NCI-H82 treated with DMSO at 0.1 percent for 48 hours (cell line): ENCODE measurements around the gene GCC1.

Source experiments
- DNase-seq: peaks from one replicate; lab custom pipeline; 2025; ENCODE audit not compliant: unreplicated experiment; lab: John Stamatoyannopoulos, UW

Gene GCC1

GRCh38 chr7:127539116-127539515, 46.3 kb downstream of the GCC1 start:
- no peak for DNase-seq

- no peak for DNase-seq
Observed at GRCh38 chr7:127536741-127537140, 48.7 kb downstream of the GCC1 start.

- no peak for DNase-seq
Observed at GRCh38 chr7:127536394-127536691, 49.1 kb downstream of the GCC1 start.

- no peak for DNase-seq
Observed at GRCh38 chr7:127535546-127536393, 49.6 kb downstream of the GCC1 start.

- no peak for DNase-seq
Observed at GRCh38 chr7:127534636-127535035, 50.8 kb downstream of the GCC1 start.

GRCh38 chr7:127532736-127533135, 52.7 kb downstream of the GCC1 start:
- no peak for DNase-seq

- no peak for DNase-seq
Observed at GRCh38 chr7:127532151-127532550, 53.2 kb downstream of the GCC1 start.
